Upper lobe of left lung (tissue), 6 donors: ENCODE data around the gene IFI44. TPM values are rescaled to one million over a fixed set of nuclear protein-coding genes. Genes with fewer than 3 reads are reported as not detected.

ENCODE experiments used
- ATAC-seq, 2 donors: fragments of 200-7000 bp; cut with Tn5 transposase; one replicate each; pipeline ENCODE4 v1.9.1; 2022; ENCODE audit warnings: mild to moderate bottlenecking in 2 of 2, moderate library complexity in 2 of 2; ENCODE audit not compliant: low FRiP score in 2 of 2
- DNase-seq, 2 donors: peaks; one replicate each; pipeline ENCODE4 v3.0.0-alpha.2; 2019 to 2020
- H3K27ac ChIP-seq, 4 donors: fragments of 200-600 bp; sonication (generic); one replicate each; pipeline ENCODE4 v1.5.1; 2016 to 2019
- H3K27me3 ChIP-seq, 4 donors: fragments of 200-600 bp; sonication (generic); one replicate each; pipeline ENCODE4 v1.5.1; 2017 to 2019
- H3K36me3 ChIP-seq, 4 donors: fragments of 200-600 bp; sonication (generic); one replicate each; pipeline ENCODE4 v1.5.1; 2016 to 2019
- H3K4me1 ChIP-seq, 4 donors: fragments of 200-600 bp; sonication (generic); one replicate each; pipeline ENCODE4 v1.5.1; 2018 to 2019
- H3K4me3 ChIP-seq, 4 donors: fragments of 200-600 bp; sonication (generic); one replicate each; pipeline ENCODE4 v1.5.1; 2017 to 2019; ENCODE audit warnings: mild to moderate bottlenecking in 2 of 4, moderate library complexity in 1 of 4
- H3K9me3 ChIP-seq, 4 donors: fragments of 200-600 bp; sonication (generic); one replicate each; pipeline ENCODE4 v1.5.1; 2018 to 2019
- CTCF ChIP-seq, 6 experiments: fragments of 450-650 bp in 4 of 6; fragments of 200-600 bp in 2 of 6; sonication (generic) in 2 of 6; IDR thresholded peaks; one replicate each; pipeline ENCODE4 v1.5.1; 2016 to 2019; ENCODE audit warnings: antibody characterized with exemption in 6 of 6
- EP300 ChIP-seq, 4 donors: sonication (generic); formaldehyde crosslinking; IDR thresholded peaks; one replicate each; pipeline ENCODE4 v1.5.1; 2017; ENCODE audit warnings: antibody characterized with exemption in 4 of 4, control low read depth in 2 of 4
- POLR2A ChIP-seq, 4 donors: fragments of 450-650 bp; IDR thresholded peaks; one replicate each; pipeline ENCODE4 v1.5.1; 2016 to 2017; ENCODE audit warnings: antibody characterized with exemption in 4 of 4, mild to moderate bottlenecking in 2 of 4
- POLR2AphosphoS5 ChIP-seq, 2 donors: sonication (generic); formaldehyde crosslinking; IDR thresholded peaks; one replicate each; pipeline ENCODE4 v1.5.1; 2017; ENCODE audit warnings: antibody characterized with exemption in 2 of 2
- WGBS, 2 donors: methylation state at CpG; one replicate each; pipeline ENCODE4 v1.1.5; 2017 to 2018; 5-methylcytosine and 5-hydroxymethylcytosine counted together
- total RNA-seq, 6 donors: library from RNA; depleted of rRNA in 4 of 6; stranded (reverse); fragments of >200 nt in 4 of 6; gene quantifications; one replicate each; pipeline versions ENCODE4 v1.1.0 to v1.2.1, GENCODE V29; 2016 to 2021
- donor health status: DM: no; HTN: no; CAD: no; lungs with moderate emphysema.
- donor health status: DM: no; HTN: yes; CAD: no; lungs with severe emphysema.

The IFI44 gene
- total RNA-seq, 6 donors from 2014 or later: 18.8 to 60.8 (median 37.2) TPM

GRCh38 chr1:78687914-78688313 lies 38.3 kb downstream of the IFI44 start:
- Histone ChIP-seq H3K27me3 (no peaks in the 10 kb centered on the region), H3K27ac (no peak overlapping the region), H3K4me1 (no peaks in the 10 kb centered on the region), H3K9me3 (no peaks in the 10 kb centered on the region), H3K4me3 (no peak overlapping the region), H3K36me3 (no peaks in the 10 kb centered on the region)
- no peak for DNase-seq
- WGBS, 2 donors: 66 to 74% methylated on average over 2 of the region's 2 CpGs
- no peak for ATAC-seq
- TF ChIP-seq POLR2A (IDR thresholded peaks at IDR 0.05): no peak
- TF ChIP-seq POLR2AphosphoS5 (IDR thresholded peaks at IDR 0.05): no peak
- TF ChIP-seq CTCF (IDR thresholded peaks at IDR 0.05): no peak
- no peak for TF ChIP-seq EP300 (IDR thresholded peaks at IDR 0.05)

- H3K27ac ChIP-seq: no peak overlapping the region
- no peaks in the 10 kb centered on the region for H3K4me1 ChIP-seq
- ATAC-seq (no peak), DNase-seq (no peak)
- H3K4me3 ChIP-seq: no peak overlapping the region
- H3K36me3 ChIP-seq: no peaks in the 10 kb centered on the region
- TF ChIP-seq POLR2A (IDR thresholded peaks at IDR 0.05) (no peak), POLR2AphosphoS5 (IDR thresholded peaks at IDR 0.05) (no peak), EP300 (IDR thresholded peaks at IDR 0.05) (no peak), CTCF (IDR thresholded peaks at IDR 0.05) (no peak)
- H3K9me3 ChIP-seq: no peaks in the 10 kb centered on the region
- no peaks in the 10 kb centered on the region for H3K27me3 ChIP-seq
Observed at GRCh38 chr1:78688697-78689096, 39.1 kb downstream of the IFI44 start.

- ATAC-seq (no peak), DNase-seq (no peak)
- no peaks in the 10 kb centered on the region for H3K36me3 ChIP-seq
- H3K4me1 ChIP-seq: no peaks in the 10 kb centered on the region
- no peaks in the 10 kb centered on the region for H3K9me3 ChIP-seq
- WGBS, 2 donors: 83 to 96% methylated on average over 3 of the region's 3 CpGs
- no peaks in the 10 kb centered on the region for H3K27me3 ChIP-seq
- no peak overlapping the region for H3K4me3 ChIP-seq
- no peak overlapping the region for H3K27ac ChIP-seq
- TF ChIP-seq EP300 (IDR thresholded peaks at IDR 0.05) (no peak), POLR2AphosphoS5 (IDR thresholded peaks at IDR 0.05) (no peak), CTCF (IDR thresholded peaks at IDR 0.05) (no peak)
Observed at GRCh38 chr1:78690516-78690915, 40.9 kb downstream of the IFI44 start.

DNA sequence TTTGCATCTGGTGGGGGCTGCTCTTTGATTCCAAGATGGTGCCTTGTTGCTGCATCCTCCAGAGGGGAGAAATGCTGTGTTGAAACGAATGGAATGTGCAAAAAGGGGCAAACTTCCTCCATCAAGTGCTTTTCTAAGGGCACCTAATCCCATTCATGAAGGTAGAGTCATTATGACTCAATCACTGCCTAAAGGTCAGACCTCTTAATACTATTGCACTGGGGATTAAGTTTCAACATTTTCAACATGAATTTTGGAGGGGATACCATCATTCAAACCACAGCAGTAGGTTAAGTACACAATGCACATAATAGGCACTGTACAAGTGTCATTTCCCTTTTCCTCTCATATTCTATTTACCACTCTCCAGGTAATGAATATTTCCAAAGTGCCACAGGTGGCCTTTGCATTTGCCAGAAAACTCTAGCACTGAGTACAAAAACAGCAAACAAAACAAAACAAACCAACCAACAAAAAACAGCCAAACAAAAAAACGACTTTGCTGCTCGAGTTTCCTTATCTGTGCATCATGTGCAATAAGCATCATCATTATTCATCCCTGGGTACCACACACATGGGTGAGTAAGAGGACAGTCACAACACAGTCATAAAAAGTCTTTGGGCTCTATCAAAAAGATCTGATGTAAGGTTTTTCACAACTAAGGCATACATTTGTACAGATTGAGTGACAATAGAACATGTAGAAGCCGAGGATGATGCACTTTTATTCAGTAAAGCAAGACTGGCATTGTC lies 42.5 kb downstream of the IFI44 start:
- WGBS, 2 donors: 44 to 56% methylated on average over 4 of the region's 4 CpGs
- no peak overlapping the region for H3K27ac ChIP-seq
- no peaks in the 10 kb centered on the region for H3K36me3 ChIP-seq
- no peak overlapping the region for H3K4me3 ChIP-seq
- no peaks in the 10 kb centered on the region for H3K27me3 ChIP-seq
- ATAC-seq: no peak
- H3K9me3 ChIP-seq: no peaks in the 10 kb centered on the region
- no peak for DNase-seq
- TF ChIP-seq POLR2A (IDR thresholded peaks at IDR 0.05): no peak
- TF ChIP-seq EP300 (IDR thresholded peaks at IDR 0.05): no peak
- TF ChIP-seq CTCF (IDR thresholded peaks at IDR 0.05): no peak
- TF ChIP-seq POLR2AphosphoS5 (IDR thresholded peaks at IDR 0.05): no peak
- H3K4me1 ChIP-seq: no peaks in the 10 kb centered on the region

DNA sequence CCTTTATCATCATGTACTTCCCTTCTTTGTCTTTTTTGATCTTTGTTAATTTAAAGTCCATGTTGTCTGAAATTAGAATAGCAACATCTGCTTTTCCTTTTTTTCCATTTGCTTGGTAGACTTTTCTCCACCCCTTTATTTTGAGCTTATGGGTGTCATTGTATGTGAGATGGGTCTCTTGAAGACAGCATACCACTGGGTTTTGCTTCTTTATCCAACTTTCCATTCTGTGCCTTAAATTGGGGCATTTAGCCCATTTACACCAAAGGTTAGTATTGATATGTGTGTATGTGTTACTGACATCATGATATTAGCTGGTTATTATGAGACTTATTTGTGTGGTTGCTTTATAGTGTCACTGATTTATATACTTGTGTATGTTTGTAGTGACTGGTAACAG lies 50.2 kb downstream of the IFI44 start:
- H3K9me3 ChIP-seq: peaks cover 0 to 6% (median 3%) of the 10 kb centered on the region in 4 donors
- H3K27me3 ChIP-seq: no peaks in the 10 kb centered on the region
- DNase-seq: no peak
- no peak for TF ChIP-seq EP300 (IDR thresholded peaks at IDR 0.05)
- no peaks in the 10 kb centered on the region for H3K36me3 ChIP-seq
- H3K4me1 ChIP-seq: no peaks in the 10 kb centered on the region
- H3K4me3 ChIP-seq: no peak overlapping the region
- H3K27ac ChIP-seq: no peak overlapping the region
- ATAC-seq: no peak
